Panc1 (cell line): ENCODE measurements around the gene SFXN3. TPM values are rescaled to one million over a fixed set of nuclear protein-coding genes. Genes with fewer than 3 reads are reported as not detected.

Experiments used
- ATAC-seq: fragments of 200-7000 bp; cut with Tn5 transposase; 2 replicates; pipeline ENCODE4 v1.9.1; 2020; ENCODE audit warnings: mild to moderate bottlenecking, moderate library complexity
- BruUV-seq: library from RNA; stranded (reverse); fragments of 400-500 nt; replicated peaks from 2 replicates; lab custom pipeline; 2021; lab: Mats Ljungman, UMichigan
- CTCF ChIA-PET: fragments of 300-600 bp; sonication (Branson Sonifier 250); formaldehyde crosslinking; loops from one replicate; lab custom pipeline; 2022; ENCODE audit warnings: antibody characterized with exemption; lab: Charles Lee
- POLR2A ChIA-PET: fragments of 300-600 bp; sonication (Branson Sonifier 250); formaldehyde crosslinking; loops from one replicate; lab custom pipeline; 2022; ENCODE audit warnings: antibody characterized with exemption; lab: Charles Lee
- DNase-seq: peaks from one replicate; pipeline ENCODE4 v3.0.0-alpha.2; 2010; ENCODE audit warnings: low read depth, low spot score
- H3K27ac ChIP-seq: 2 replicates; pipeline ENCODE4 v1.5.1; 2011; ENCODE audit warnings: mild to moderate bottlenecking, low read length, inconsistent platforms
- H3K27me3 ChIP-seq: fragments of 200-500 bp; sonication (Bioruptor generic); 2 replicates; pipeline ENCODE4 v1.6.0; 2014; ENCODE audit warnings: low read length, inconsistent platforms; ENCODE audit not compliant: control insufficient read depth, insufficient read depth
- H3K36me3 ChIP-seq: fragments of 200-500 bp; sonication (Bioruptor generic); 2 replicates; pipeline ENCODE4 v1.5.1; 2014; ENCODE audit warnings: inconsistent platforms, mild to moderate bottlenecking, low read length, moderate library complexity; ENCODE audit not compliant: control insufficient read depth, insufficient read depth
- H3K4me1 ChIP-seq: 2 replicates; pipeline ENCODE4 v1.5.1; 2011; ENCODE audit warnings: inconsistent platforms, mild to moderate bottlenecking, low read length, moderate library complexity; ENCODE audit not compliant: control insufficient read depth, insufficient read depth
- H3K4me3 ChIP-seq, 2 experiments: 2 replicates each; pipeline ENCODE4 v1.5.1; 2011 to 2012; ENCODE audit warnings: low read depth in 2 of 2, low read length in 2 of 2, mild to moderate bottlenecking in 2 of 2, inconsistent platforms in 1 of 2, moderate library complexity in 1 of 2
- H3K9me3 ChIP-seq: fragments of 200-500 bp; sonication (Bioruptor generic); 2 replicates; pipeline ENCODE4 v1.5.1; 2014; ENCODE audit warnings: low read depth, mild to moderate bottlenecking, inconsistent platforms, low read length, moderate library complexity; ENCODE audit not compliant: control insufficient read depth, insufficient read depth
- CTCF ChIP-seq: fragments of 450-650 bp; IDR thresholded peaks from 2 replicates; pipeline ENCODE4 v1.5.1; 2017; ENCODE audit warnings: mild to moderate bottlenecking
- POLR2AphosphoS5 ChIP-seq: IDR thresholded peaks from 2 replicates; pipeline ENCODE4 v1.6.1; 2012; ENCODE audit warnings: mild to moderate bottlenecking, low read depth, low read length, moderate library complexity
- REST ChIP-seq, 2 experiments: IDR thresholded peaks; 2 replicates each; pipeline ENCODE4 v1.6.1; 2011 to 2012; ENCODE audit warnings: low read depth in 2 of 2, control low read depth in 1 of 2, low read length in 1 of 2, mild to moderate bottlenecking in 1 of 2, moderate library complexity in 1 of 2; ENCODE audit not compliant: insufficient read depth in 1 of 2
- SIN3A ChIP-seq: IDR thresholded peaks from 2 replicates; pipeline ENCODE4 v1.6.1; 2012; ENCODE audit warnings: low read depth, mild to moderate bottlenecking, low read length, moderate library complexity, borderline replicate concordance; ENCODE audit not compliant: insufficient read depth
- TCF7L2 ChIP-seq: IDR thresholded peaks from 2 replicates; pipeline ENCODE4 v1.6.1; 2011; ENCODE audit warnings: mild to moderate bottlenecking, low read depth, low read length, inconsistent platforms
- in situ Hi-C: cut with HindIII; loops from 2 replicates; pipeline ENCODE4 v1.10.0; 2016; ENCODE audit warnings: low sequenced_read_pairs, low pct_unique_long_range_greater_than_20kb
- intact Hi-C: fragments of 100-400 bp; cut with micrococcal nuclease; formaldehyde crosslinking; loops from one replicate; pipeline ENCODE4 v1.10.0; 2022; ENCODE audit not compliant: unreplicated experiment
- total RNA-seq: library from RNA; stranded (reverse); gene quantifications from one replicate; pipeline ENCODE4 v1.2.1, GENCODE V29; 2021; ENCODE audit not compliant: unreplicated experiment

Gene SFXN3
- total RNA-seq, 1 experiment from 2014 or later = 15.3 TPM

GRCh38 chr10:101011517-101012423, 19.3 kb upstream of the SFXN3 start:
- intact Hi-C loops = no loop called here
- POLR2A ChIA-PET = no interaction called here
- in situ Hi-C loops = no loop called here

GRCh38 chr10:101012525-101013364, 18.3 kb upstream of the SFXN3 start:
- TF ChIP-seq SIN3A (no peak), CTCF (peak; percentile 97)
- Histone ChIP-seq H3K27me3 (no peaks in the 10 kb centered on the region), H3K27ac (no peak overlapping the region), H3K4me3 (no peak overlapping the region), H3K4me1 (peaks cover 18% of the 10 kb centered on the region), H3K9me3 (no peaks in the 10 kb centered on the region), H3K36me3 (no peaks in the 10 kb centered on the region)
- ChIA-PET POLR2A (no interaction called here), CTCF (interaction anchor here (1.6 kb wide), 2 partner anchors 14 to 17 kb away, joined by 5 to 6 read pairs; no protein-coding TSS in a partner anchor)
- intact Hi-C loops = no loop called here
- peak; percentile 87 for ATAC-seq
- DNase-seq = no peak
- in situ Hi-C loops = no loop called here
- no TSS peak for BruUV-seq

More at GRCh38 chr10:101011517-101012423, 19.3 kb upstream of the SFXN3 start:
- BruUV-seq = no TSS peak
- no peak for TF ChIP-seq TCF7L2
- TF ChIP-seq CTCF = peak; percentile 75
- no peak overlapping the region for H3K27ac ChIP-seq
- H3K36me3 ChIP-seq = no peaks in the 10 kb centered on the region
- H3K4me3 ChIP-seq = no peak overlapping the region
- no peaks in the 10 kb centered on the region for H3K9me3 ChIP-seq
- ATAC-seq (peak; percentile 53), DNase-seq (no peak)
- CTCF ChIA-PET = interaction anchor here (0.6 to 1.6 kb wide), 8 partner anchors 9 to 43 kb away, joined by 3 to 7 read pairs (median 4); partner anchors contain the start of genes LZTS2 and SEMA4G
- H3K27me3 ChIP-seq = no peaks in the 10 kb centered on the region
- peaks cover 23% of the 10 kb centered on the region for H3K4me1 ChIP-seq

- CTCF ChIA-PET = interaction anchor here (0.6 to 2.4 kb wide), 7 partner anchors 15 to 48 kb away, joined by 3 to 11 read pairs (median 7); no protein-coding TSS in a partner anchor
- no TSS peak for BruUV-seq
- no peak for DNase-seq
- H3K27me3 ChIP-seq = no peaks in the 10 kb centered on the region
- in situ Hi-C loops (no loop called here), intact Hi-C loops (no loop called here)
- H3K4me1 ChIP-seq = peaks cover 20% of the 10 kb centered on the region
- no peak for TF ChIP-seq POLR2AphosphoS5
- TF ChIP-seq CTCF = no peak
- TF ChIP-seq REST (IDR thresholded peaks at IDR 0.05; ENCODE audit: insufficient read depth in 1 of 2, low read depth in 2 of 2, low read length in 1 of 2) = no peak
- TF ChIP-seq SIN3A = no peak
- no peak for TF ChIP-seq TCF7L2
- no peak for ATAC-seq
- H3K36me3 ChIP-seq = no peaks in the 10 kb centered on the region
- POLR2A ChIA-PET = no interaction called here
- no peaks in the 10 kb centered on the region for H3K9me3 ChIP-seq
- H3K27ac ChIP-seq = no peak overlapping the region
- no peak overlapping the region for H3K4me3 ChIP-seq
These were observed 17.6 kb upstream of the SFXN3 start for GRCh38 chr10:101013365-101013825.
